CD4-positive, alpha-beta T cell treated with Interleukin-17A for 1 hour (primary cell): ENCODE data around the gene ABCC6.
"Not testable (repeated sequence)": the region's sequence is repeated elsewhere in the genome, so short reads cannot be mapped to it uniquely, and the experiment has no call there.

Source experiments
- DNase-seq: peaks from one replicate; pipeline ENCODE4 v3.0.0-alpha.2; 2020

Gene ABCC6

DNA sequence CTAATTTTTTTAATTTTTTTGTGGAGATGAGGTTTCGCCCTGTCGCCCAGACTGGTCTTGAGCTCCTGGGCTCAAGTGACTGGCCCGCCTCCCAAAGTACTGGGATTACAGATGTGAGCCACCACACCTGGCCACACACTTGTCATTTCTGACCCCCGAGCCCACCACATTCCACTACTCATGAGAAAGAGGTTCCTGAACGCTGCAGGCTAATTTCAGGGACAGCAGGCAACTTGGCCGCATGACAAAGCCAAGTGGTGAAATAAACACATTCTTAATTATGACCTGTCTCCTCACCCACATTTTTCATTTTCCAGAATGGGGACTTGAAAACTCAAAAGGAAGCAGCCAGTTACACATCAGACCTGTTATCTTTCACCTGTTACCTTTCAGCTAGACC lies 114.5 kb downstream of the ABCC6 start:
- DNase-seq, result no peak

DNA sequence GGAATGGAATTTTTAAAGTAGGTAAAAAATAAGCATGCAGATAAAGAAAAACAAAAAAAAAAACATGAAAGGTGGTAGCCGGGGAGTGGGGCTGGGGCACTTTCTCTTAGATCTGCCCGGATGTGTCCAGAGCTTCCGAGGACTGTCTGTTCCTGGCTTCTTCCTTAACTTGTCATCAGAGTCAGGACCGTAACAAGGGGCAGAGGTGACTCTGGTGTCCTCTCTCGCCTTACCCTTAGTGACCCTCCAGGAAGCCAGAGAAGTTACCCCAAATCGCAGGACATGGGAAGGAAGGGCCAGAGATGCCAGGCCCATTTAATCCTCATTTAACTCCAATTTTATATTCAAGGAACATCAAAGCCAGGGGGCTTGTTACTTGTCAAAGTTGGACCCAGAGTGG lies 115.5 kb downstream of the ABCC6 start:
- no peak for DNase-seq

DNA sequence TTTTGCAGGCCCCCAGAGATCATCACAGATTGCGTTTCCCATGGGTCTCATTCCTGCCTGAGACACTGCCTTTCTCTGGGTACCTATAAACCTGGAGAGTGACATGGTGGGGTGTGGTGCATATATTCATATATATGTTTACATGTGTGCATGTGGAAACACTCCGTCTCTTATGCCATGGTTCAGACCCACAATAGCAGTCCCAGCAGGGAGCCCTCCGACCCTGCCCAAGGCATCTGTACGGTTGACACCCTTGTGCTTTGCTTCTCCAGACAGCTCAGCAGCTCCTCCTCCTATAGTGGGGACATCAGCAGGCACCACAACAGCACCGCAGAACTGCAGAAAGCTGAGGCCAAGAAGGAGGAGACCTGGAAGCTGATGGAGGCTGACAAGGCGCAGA lies 116.8 kb downstream of the ABCC6 start:
- DNase-seq, result no peak

DNA sequence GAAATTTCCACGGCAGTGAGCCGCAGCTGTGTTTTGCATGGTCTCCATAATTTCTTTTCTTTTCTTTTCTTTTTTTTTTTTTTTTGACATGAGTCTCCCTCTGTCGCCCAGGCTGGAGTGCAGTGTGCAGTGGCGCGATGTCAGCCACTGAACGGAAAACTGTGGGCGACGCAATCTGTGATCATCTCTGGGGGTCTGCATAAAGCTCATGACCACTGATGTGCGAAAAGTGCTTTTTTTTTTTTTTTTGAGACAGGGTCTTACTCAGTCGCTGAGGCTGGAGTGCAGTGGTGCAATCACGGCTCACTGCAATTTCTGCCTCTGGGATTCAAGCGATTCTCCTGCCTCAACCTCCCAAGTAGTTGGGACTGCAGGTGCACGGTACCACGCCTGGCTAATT lies 117.6 kb downstream of the ABCC6 start:
- no peak for DNase-seq

DNA sequence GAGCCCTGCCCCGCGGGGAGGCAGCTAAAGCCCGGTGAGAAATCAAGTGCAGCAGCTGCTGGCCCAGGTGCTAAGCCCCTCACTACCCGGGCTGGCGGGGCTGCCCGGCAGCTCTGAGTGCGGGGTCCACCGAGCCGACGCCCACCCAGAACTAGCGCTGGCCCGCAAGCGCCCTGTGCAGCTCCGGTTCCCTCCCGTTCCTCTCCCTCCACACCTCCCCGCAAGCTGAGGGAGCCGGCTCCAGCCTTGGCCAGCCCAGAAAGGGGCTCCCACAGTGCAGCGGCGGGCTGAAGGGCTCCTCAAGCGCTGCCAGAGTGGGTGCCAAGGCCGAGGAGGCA lies 118.5 kb downstream of the ABCC6 start:
- not testable (repeated sequence) for DNase-seq

DNA sequence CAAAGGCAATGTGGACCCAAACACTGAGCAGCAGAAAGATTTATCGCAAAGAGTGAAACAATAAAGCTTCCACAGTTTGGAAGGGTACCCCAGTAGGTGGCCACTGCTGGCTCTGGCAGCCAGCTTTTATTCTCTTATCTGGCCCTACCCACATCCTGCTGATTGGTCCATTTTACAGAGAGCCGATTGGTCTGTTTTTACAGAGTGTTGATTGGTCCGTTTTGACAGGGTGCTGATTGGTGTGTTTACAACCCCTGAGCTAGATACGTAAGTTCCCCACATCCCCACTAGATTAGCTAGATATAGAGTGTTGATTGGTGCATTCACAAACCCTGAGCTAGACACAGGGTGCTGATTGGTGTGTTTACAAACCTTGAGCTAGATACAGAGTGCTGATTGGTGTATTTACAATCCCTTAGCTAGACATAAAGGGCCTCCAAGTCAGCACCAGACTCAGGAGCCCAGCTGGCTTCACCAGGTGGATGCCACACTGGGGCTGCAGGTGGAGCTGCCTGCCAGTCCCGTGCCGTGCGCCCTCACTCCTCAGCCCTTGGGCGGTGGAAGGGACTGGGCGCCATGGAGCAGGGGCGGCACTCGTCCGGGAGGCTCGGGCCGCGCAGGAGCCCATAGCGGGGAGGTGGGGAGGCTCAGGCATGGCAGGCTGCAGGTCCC lies 119.0 kb downstream of the ABCC6 start:
- DNase-seq, result not testable (repeated sequence)

DNA sequence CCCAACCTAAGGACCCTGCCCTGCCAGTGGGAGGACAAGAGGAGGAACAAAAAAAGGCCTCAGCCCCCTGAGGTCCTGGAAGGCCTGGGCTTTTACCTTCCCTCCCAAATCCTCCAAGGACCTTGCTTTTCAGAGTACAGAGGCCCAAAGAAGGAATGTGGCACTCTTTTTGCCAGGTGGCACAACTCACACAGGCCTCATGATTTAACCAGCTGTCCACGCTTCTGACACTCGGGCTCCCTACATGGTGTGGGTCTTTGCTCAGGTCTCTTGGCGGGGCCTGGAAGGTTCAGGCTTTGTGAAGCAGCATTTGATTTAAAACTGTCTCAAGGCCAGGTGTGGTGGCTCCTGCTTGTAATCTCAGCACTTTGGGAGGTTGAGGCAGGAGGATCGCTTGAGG lies 120.6 kb downstream of the ABCC6 start:
- no peak for DNase-seq

DNA sequence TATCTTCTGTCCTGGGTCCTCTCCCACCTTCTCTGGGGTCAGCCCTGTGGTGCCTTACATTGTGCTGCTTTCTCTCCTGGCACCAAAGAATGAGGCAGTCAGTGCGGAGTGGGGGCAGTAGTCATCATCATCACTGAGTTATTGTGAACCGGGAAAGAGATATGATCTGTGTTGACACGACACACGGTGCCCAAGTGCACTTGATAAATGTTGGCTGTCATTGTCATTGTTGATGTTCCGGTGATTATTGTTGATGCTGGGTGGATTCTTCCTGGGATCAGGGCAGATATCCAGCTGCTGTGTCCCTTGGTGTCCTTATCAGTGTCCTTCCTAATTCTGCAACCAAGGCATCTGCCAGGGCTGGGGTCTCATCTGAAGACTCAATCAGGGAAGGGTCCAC lies 121.7 kb downstream of the ABCC6 start:
- no peak for DNase-seq

DNA sequence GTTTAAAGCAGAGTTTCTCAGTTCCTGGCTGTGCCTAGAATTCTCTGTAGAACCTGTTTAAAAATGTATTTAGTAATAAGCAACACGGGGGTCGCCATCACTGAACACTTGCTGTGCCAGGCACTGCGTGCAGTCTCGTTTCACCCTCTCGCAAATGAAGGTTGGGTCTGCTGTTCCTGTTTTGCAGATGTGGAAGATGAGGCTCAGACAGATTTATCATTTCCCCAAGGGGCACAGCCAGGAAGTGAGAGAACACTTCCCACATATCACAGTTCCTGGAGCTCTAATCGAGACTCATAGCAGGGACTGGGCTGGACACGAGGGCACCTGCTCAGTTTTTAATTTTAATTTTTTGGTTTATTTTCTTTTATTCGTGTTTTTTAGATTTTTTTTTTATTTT lies 122.7 kb downstream of the ABCC6 start:
- no peak for DNase-seq

DNA sequence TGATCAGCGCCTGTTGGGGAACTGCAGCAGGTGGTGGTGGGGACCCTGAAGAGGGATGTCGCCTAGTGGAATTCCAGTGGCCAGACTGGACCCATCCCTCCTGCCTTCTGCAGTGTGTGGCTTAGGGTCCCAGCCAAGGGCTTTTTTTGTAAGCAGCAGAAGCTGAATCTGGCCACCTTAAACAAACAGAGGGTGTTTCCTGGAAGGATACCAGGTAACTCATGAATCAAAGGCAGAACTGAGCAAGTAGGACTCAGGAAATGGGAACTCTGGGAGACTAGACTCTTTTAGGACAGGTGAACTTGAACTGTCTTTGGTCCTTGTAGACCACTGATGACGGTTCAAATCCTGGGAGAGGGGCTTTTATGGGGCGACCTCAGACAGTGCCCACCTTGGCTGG lies 124.0 kb downstream of the ABCC6 start:
- no peak for DNase-seq
